HL-60/S4 treated with phorbol 12-myristate 13-acetate at 8.2 ng/mL for 4 days and 3 days (cell line): ENCODE data around the gene TEKTIP1.
"Not testable (repeated sequence)": the region's sequence is repeated elsewhere in the genome, so short reads cannot be mapped to it uniquely, and the experiment has no call there.

Experiments used
- in situ Hi-C: fragments of 300-500 bp; cut with MboI; formaldehyde crosslinking; loops from 2 replicates; pipeline ENCODE4 v1.15.0; 2022; ENCODE audit warnings: low sequenced_read_pairs

TEKTIP1 gene

GRCh38 chr19:3522421-3523360, 16.3 kb upstream of the TEKTIP1 start:
- in situ Hi-C loops, result no loop called here

- in situ Hi-C loops, result no loop called here
Observed at GRCh38 chr19:3523361-3524077, 15.5 kb upstream of the TEKTIP1 start.

- in situ Hi-C loops, result no loop called here
Observed at GRCh38 chr19:3524078-3524842, 14.7 kb upstream of the TEKTIP1 start.

- in situ Hi-C loops, result no loop called here
Observed at GRCh38 chr19:3524904-3525451, 14.0 kb upstream of the TEKTIP1 start.

- in situ Hi-C loops, result no loop called here
Observed at GRCh38 chr19:3526507-3527237, 12.3 kb upstream of the TEKTIP1 start.

GRCh38 chr19:3527238-3527910, 11.6 kb upstream of the TEKTIP1 start:
- in situ Hi-C loops, result no loop called here

- in situ Hi-C loops, result no loop called here
Observed at GRCh38 chr19:3528080-3528479, 10.9 kb upstream of the TEKTIP1 start.

- in situ Hi-C loops, result no loop called here
Observed at GRCh38 chr19:3528539-3529211, 10.3 kb upstream of the TEKTIP1 start.

GRCh38 chr19:3529299-3529698, 9.7 kb upstream of the TEKTIP1 start:
- in situ Hi-C loops, result not testable (repeated sequence)

GRCh38 chr19:3530389-3530788, 8.6 kb upstream of the TEKTIP1 start:
- in situ Hi-C loops, result no loop called here

- in situ Hi-C loops, result no loop called here
Observed at GRCh38 chr19:3531716-3532115, 7.3 kb upstream of the TEKTIP1 start.

- in situ Hi-C loops, result no loop called here
Observed at GRCh38 chr19:3532154-3532786, 6.7 kb upstream of the TEKTIP1 start.

- in situ Hi-C loops, result no loop called here
Observed at GRCh38 chr19:3533033-3533432, 5.9 kb upstream of the TEKTIP1 start.

- in situ Hi-C loops, result no loop called here
Observed at GRCh38 chr19:3533563-3534216, 5.3 kb upstream of the TEKTIP1 start.

GRCh38 chr19:3534375-3535234, 4.4 kb upstream of the TEKTIP1 start:
- in situ Hi-C loops, result no loop called here

- in situ Hi-C loops, result no loop called here
Observed at GRCh38 chr19:3535235-3535535, 3.8 kb upstream of the TEKTIP1 start.

GRCh38 chr19:3535563-3535965, 3.4 kb upstream of the TEKTIP1 start:
- in situ Hi-C loops, result no loop called here

GRCh38 chr19:3535981-3536380, 3.0 kb upstream of the TEKTIP1 start:
- in situ Hi-C loops, result no loop called here
